GM21786 (cell line): Measurements from ENCODE around the gene PDIA4.

ENCODE experiments used
- ATAC-seq: cut with Tn5 transposase; IDR thresholded peaks from one replicate; pipeline ENCODE4 v1.9.1; 2021; ENCODE audit not compliant: unreplicated experiment

Gene PDIA4

DNA sequence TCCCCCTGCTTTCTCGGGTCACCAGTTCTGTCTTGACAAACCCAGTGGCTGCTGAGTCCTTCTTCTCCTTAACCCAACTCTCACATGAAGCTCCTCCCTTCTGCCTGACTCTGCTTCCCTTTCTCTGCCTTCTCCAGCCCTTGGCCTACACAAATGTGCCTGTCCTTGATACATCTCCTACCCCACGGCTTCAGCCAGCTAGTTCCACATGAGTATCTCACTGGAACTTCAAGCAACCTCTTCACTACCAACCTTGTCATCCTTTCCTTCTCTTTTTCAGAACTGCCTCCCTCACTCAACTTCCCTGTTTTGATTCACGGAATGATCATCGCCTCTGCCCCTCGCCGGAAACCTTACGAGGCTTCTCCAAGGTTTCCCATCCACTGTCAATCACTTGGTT, 55.9 kb downstream of the PDIA4 start:
- ATAC-seq, result no peak

DNA sequence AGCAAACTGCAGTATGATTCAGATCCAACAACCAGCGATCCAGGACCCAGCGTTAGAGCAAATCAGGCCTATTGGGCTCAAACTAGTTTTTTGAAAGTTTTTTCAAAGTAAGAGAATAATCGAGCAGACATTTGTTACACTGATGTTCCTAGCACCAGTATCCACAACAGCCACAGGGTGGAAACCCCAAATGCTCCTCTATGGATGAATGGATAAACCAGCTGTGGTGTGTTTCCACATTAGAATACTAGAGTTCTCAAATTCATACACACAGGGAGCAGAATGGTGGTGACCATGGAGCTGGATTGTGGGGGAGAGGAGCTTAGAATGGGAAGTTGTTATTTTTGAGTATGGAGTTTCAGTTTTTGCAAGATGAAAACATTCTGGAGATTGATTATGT, 60.7 kb downstream of the PDIA4 start:
- no peak for ATAC-seq

DNA sequence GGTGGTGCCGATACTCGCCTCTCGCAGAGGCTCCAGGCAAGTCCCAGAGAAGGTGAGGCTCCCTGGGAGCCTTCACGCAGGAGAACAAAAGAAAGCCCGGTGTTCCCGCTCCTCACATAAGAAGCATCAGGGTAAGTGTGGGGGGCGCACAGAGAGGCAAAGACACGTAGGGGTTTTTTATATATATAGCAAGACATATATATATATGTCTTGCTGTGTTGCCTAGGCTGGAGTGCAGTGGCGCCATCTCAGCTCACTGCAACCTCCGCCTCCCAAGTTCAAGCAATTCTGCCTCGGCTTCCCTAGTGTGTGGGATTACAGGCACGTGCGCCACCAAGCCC, 61.3 kb downstream of the PDIA4 start:
- ATAC-seq, result peak; percentile 9

DNA sequence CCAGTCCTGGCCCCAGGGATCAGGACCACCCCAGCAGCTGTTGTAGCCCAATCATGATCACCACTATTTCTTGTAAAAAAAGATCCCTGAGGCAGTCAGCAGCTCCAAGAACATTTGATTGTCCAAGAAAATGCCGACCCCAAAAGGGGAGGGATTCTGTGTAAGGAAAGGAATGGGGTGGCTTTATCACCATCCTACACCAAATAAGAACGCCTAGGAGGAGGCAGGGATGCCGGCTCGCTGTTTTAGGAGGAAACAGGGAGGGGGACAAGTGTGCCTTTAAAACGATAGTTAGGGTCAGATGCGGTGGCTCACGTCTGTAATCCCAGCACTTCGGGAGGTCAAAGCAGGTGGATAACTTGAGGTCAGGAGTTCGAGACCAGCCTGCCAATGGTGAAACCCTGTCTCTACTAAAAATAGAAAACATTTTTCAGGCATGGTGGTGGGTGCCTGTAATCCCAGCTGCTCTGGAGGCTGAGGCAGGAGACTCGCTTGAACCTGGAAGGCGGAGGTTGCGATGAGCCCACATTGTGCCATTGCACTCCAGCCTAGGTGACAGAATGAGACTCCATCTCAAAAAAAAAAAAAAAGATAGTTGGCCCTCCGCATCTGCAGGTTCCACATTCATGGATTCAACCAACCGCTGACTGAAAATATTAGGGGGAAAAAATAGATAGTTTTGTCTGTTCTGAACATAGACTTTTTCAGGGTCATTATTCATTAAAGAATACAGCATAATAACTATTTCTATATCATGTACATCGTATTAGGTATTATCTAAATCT, 63.6 kb downstream of the PDIA4 start:
- no peak for ATAC-seq

DNA sequence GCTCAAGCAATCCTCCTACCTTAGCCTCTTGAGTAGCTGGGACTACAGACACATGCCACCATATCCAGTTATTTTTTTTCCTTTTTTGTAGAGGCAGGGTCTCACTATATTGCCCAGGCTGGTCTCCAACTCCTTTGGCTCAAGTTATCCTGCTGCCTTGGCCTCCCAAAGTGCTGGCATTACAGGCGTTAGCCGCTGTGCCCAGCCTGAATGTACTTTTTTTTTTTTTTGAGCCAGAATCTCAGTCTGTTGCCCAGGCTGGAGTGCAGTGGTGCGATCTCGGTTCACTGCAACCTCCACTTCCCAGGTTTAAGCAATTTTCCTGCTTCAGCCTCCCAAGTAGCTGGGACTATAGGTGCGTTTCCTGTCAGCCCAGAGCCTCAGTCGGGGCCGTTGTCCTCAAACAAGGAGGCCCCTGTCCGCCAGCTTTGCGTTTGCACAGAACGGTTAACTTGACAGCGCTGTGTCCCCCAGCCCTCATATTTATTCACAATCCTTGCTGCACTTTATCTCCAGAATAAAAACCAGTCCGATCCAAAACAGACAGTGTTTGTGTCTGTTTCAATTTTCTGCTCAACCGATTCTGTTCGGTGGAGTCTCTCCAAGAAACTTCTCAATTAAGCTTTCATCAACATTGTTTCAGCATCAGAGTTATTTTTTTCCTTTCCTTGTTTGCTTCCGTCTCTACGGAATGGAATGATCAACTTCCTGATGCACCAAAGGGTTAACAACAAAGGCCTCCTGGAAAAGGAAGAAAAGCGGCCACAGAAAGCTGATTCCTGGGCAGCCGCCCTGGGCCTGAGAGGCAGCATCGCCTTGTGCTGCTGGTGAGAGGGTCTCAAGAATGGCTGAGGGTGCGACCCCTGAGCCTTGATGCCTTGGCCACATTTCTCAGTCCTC, 64.5 kb downstream of the PDIA4 start:
- no peak for ATAC-seq

DNA sequence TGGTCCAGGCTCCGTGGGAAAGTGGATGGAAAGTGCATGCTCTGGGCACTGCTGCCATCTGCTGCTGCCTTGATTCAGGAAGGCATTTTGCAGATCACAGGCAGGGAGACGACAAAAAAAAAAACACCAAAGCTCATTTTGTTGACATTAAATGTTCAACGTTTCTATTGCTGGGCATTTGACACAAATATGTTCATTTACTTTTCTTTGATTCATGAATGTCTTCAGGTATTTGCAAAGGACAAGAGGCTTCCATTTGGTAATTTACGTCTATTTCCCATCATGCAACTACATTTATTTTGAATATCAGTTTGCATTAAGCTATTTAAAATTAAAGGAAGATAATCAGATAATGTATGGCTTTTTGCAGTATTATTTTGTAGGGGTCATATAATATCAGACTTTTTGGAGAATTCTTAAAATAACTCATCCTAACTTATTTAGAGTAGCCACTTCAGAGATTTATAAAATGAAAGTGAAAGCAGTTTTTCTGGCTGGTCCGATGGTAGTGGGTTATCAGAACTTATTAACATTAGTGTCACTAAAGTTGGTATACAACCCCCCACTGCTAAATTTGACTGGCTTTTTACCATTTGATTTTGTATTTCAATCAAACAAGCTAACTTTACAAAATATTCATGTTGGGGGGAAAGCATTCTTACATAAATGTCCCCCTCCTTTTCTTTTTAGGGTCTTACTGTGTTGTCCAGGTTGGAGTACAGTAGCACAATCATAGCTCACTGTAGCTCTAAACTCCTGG, 65.3 kb downstream of the PDIA4 start:
- peak; percentile 66 for ATAC-seq

DNA sequence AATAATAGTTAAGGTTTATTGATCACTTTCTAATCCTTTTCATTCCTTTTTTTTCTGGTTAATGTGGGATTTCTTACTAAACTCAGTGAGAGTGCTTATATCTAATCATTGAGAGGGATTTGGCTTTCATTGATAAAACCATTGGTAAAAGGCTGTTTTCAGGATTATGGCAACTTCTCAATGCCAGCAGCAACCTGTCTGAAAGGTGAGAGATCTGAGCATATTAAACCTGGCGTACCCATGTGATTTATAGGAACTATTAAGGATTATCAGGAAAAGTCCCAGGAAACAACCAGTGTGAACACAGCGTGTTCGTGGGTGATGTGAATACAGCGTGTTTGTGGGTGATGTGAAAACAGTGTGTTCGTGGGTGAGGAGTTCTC, 65.9 kb downstream of the PDIA4 start:
- peak; percentile 3 for ATAC-seq

DNA sequence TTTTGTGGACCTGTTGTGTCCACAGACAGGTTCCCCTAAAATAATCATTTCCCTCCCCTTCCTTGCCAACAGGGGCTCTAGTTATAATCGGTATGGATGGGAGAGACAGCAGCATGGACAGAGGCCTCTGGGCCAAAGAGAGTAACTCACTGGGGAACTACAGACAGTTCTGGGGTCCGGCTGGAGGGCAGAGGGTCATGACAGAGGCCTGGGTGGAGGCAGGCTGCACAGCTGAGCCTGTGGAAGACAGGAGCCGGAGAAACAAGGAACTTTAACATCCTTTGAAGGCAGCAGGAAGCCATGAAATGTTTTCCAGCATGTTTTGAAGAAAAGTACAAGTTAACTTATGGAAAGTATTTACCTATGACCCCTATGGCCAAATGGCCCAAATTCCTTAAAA, 68.6 kb downstream of the PDIA4 start:
- no peak for ATAC-seq

DNA sequence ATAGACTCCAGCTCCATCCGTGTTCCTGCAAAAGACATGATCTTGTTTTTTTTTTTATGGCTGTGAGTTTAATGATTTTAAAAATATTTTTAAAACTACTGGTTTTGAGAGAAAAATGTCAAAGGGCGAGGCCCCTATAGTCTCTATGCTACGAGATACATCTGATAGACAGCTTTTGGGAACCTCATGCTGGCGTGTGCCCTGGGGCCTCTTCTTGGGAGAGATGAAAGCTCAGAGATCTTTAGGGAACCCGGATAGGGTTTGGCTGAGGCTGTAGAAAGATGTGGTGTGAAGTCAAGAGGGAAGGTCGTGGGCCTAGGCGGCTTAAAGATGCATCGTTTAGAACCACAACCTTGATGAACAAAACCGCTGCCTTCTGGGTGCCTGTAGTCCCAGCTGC, 70.2 kb downstream of the PDIA4 start:
- no peak for ATAC-seq

DNA sequence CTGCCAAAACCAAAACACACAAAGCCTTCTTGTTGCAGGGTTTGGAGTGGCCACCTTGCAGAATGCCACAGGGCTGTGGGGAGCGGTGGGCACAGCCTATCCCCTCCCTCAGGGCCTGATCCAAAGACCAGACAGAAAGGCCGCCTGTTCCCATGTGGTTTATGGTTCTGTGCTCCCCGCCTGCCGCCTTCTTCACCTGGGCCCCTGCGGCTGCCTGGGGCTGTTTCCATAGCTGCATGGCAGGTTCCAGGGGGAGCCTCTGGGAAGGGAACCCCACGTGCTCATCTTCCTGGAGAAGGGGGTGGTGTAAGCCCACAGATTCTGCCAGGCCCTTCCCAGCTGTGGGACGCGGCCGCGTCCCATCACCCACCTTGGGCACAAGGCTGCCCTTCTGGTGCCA, 73.5 kb downstream of the PDIA4 start:
- ATAC-seq, result no peak

DNA sequence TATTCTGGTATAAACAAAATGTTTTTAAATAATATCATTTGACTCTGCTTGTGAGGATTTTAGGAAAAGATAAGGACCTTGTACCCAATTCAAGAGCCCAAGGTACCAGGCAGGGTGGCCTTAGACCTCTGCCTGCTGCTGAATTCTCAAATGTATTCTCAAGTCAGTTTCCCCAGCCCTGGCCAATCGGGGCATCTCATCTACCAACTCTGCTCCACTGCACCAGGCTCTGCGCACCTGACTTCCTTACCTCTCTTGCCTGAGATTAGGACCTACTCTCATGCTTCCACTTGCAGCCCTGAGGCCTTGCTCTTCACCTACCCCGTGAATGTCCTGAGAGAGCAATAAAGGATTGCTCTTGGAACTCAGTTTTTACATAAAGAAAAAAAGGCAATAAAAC, 74.6 kb downstream of the PDIA4 start:
- ATAC-seq, result no peak
